ENCODE measurements around the gene WAPL. TPM values are rescaled to one million over a fixed set of nuclear protein-coding genes. Genes with fewer than 3 reads are reported as not detected.

Gene WAPL
- total and polyA plus RNA-seq, 2 of the 8 experiments (the other 6 are each of a cell fraction or from before 2014, with no cell fraction given) = 12.8 to 48.1 TPM

- 93 to 100% methylated on average over 1 to 6 of the region's 6 CpGs for WGBS, 2 experiments (ENCODE audit: extremely low coverage in 1 of 2, insufficient coverage in 1 of 2, insufficient read length in 1 of 2, insufficient replicate concordance in 2 of 2, low coverage in 1 of 2, low lambda C conversion rate in 2 of 2, missing lambda C conversion rate in 1 of 2)
- Histone ChIP-seq H3K9ac (replicated peaks in 1 of 4; ENCODE audit: extremely low read depth in 1 of 4, low read depth in 3 of 4, low read length in 3 of 4) (no peak overlapping the region), H3K9me3 (ENCODE audit: insufficient read depth in 2 of 2, low read depth in 1 of 2, low read length in 1 of 2) (no peaks in the 10 kb centered on the region), H4K91ac (replicated peaks; ENCODE audit: insufficient read length, low read length) (no peak overlapping the region), H2AFZ (ENCODE audit: low read length) (no peak overlapping the region), H3K14ac (ENCODE audit: insufficient read length) (no peak overlapping the region), H4K20me1 (replicated peaks in 1 of 2; ENCODE audit: control insufficient read depth in 1 of 2, insufficient read depth in 2 of 2, low read length in 2 of 2) (peaks cover 6 to 15% of the 10 kb centered on the region in 2 experiments), H3K36me3 (ENCODE audit: control insufficient read depth in 2 of 4, insufficient read depth in 4 of 4, low read length in 3 of 4) (peaks cover 0 to 6% (median 0%) of the 10 kb centered on the region in 4 experiments; a peak in 1 of 8 replicates), H3K23ac (ENCODE audit: insufficient read length) (no peak overlapping the region), H3K79me1 (ENCODE audit: low read depth, low read length) (peaks cover 5% of the 10 kb centered on the region), H3K79me2 (ENCODE audit: control insufficient read depth in 1 of 2, insufficient read depth in 2 of 2, low read length in 2 of 2) (peaks cover 5 to 91% of the 10 kb centered on the region in 2 experiments; a peak in 3 of 4 replicates), H2BK120ac (replicated peaks; ENCODE audit: low read depth, low read length) (no peak overlapping the region), H3K18ac (ENCODE audit: extremely low read depth, low read length) (no peak overlapping the region), H3K23me2 (ENCODE audit: low read depth, low read length) (peaks cover 2% of the 10 kb centered on the region; the same call in 1 of the 2 replicates), H3K4me1 (replicated peaks in 1 of 4; ENCODE audit: control insufficient read depth in 3 of 4, insufficient read depth in 4 of 4, low read length in 3 of 4) (peaks cover 0 to 6% (median 4%) of the 10 kb centered on the region in 4 experiments; a peak in 2 of 7 replicates), H3K27ac (ENCODE audit: low read depth, low read length) (no peak overlapping the region), H3K4ac (replicated peaks; ENCODE audit: insufficient read length, low read depth, low read length) (no peak overlapping the region), H4K5ac (ENCODE audit: insufficient read length, low read depth, low read length) (no peak overlapping the region), H2BK5ac (ENCODE audit: low read depth, low read length) (no peak overlapping the region), H3K27me3 (replicated peaks in 1 of 4; ENCODE audit: control insufficient read depth in 3 of 4, extremely low read depth in 1 of 4, insufficient read depth in 3 of 4, low read length in 3 of 4) (no peaks in the 10 kb centered on the region), H2BK15ac (ENCODE audit: low read length) (no peak overlapping the region), H3K4me3 (ENCODE audit: extremely low read depth in 1 of 4, insufficient read depth in 2 of 4, low read depth in 3 of 4, low read length in 4 of 4) (no peak overlapping the region), H2BK20ac (ENCODE audit: low read length) (no peak overlapping the region), H2AK5ac (ENCODE audit: low read depth, low read length) (no peak overlapping the region), H3K56ac (replicated peaks; ENCODE audit: insufficient read length, low read depth, low read length) (no peak overlapping the region), H3K4me2 (ENCODE audit: insufficient read depth in 1 of 2, low read depth in 2 of 2, low read length in 2 of 2) (no peak overlapping the region), H2BK12ac (ENCODE audit: low read depth, low read length) (no peak overlapping the region; the same call in 1 of the 2 replicates), H4K8ac (ENCODE audit: extremely low read depth, insufficient read depth, low read length) (no peak overlapping the region)
- ChIA-PET POLR2A (ENCODE audit: partially characterized antibody) (interaction anchor here (0.5 to 1.5 kb wide), 3 partner anchors 28 to 338 kb away, joined by 3 to 4 read pairs (median 3); no protein-coding TSS in a partner anchor), CTCF (ENCODE audit: partially characterized antibody) (interaction anchor here (2.2 kb wide), 1 partner anchor 77 kb away, joined by 9 read pairs; no protein-coding TSS in a partner anchor)
- no peak for DNase-seq (ENCODE audit: low read depth in 1 of 2, low spot score in 2 of 2)
- FAIRE-seq = no peak
- TF ChIP-seq POLR2A (IDR thresholded peaks at IDR 0.05; ENCODE audit: control extremely low read depth in 1 of 2, low read depth in 2 of 2, low read length in 2 of 2) (no peak), BCL11A (IDR thresholded peaks at IDR 0.05; ENCODE audit: low read depth in 2 of 2, low read length in 2 of 2) (no peak), MAX (IDR thresholded peaks at IDR 0.05) (no peak), CHD2 (IDR thresholded peaks at IDR 0.05; ENCODE audit: low read length) (no peak), ASH2L (IDR thresholded peaks at IDR 0.05; ENCODE audit: low read length) (no peak), ATF2 (IDR thresholded peaks at IDR 0.05; ENCODE audit: low read length) (no peak), YY1 (IDR thresholded peaks at IDR 0.05; ENCODE audit: low read depth, low read length) (no peak), POLR2AphosphoS5 (IDR thresholded peaks at IDR 0.05; ENCODE audit: low read depth, low read length) (no peak), MAFK (IDR thresholded peaks at IDR 0.05; ENCODE audit: low read depth, low read length) (no peak), ATF3 (IDR thresholded peaks at IDR 0.05; ENCODE audit: insufficient read depth, low read depth, low read length) (no peak), KDM1A (IDR thresholded peaks at IDR 0.05; ENCODE audit: borderline replicate concordance, low read length) (no peak), RXRA (IDR thresholded peaks at IDR 0.05; ENCODE audit: insufficient read depth, low read depth, low read length) (no peak)
Measured at GRCh38 chr10:86508217-86508616, 13.4 kb downstream of the WAPL start.

All from H1 (cell line).